ENCODE results near the gene POLR3B. TPM values are rescaled to one million over a fixed set of nuclear protein-coding genes. Genes with fewer than 3 reads are reported as not detected.
"Not testable (repeated sequence)": the region's sequence is repeated elsewhere in the genome, so short reads cannot be mapped to it uniquely, and the experiment has no call there.

Gene POLR3B
- 1 to 10 TPM; 5.4 to 6.6 TPM for total RNA-seq

DNA sequence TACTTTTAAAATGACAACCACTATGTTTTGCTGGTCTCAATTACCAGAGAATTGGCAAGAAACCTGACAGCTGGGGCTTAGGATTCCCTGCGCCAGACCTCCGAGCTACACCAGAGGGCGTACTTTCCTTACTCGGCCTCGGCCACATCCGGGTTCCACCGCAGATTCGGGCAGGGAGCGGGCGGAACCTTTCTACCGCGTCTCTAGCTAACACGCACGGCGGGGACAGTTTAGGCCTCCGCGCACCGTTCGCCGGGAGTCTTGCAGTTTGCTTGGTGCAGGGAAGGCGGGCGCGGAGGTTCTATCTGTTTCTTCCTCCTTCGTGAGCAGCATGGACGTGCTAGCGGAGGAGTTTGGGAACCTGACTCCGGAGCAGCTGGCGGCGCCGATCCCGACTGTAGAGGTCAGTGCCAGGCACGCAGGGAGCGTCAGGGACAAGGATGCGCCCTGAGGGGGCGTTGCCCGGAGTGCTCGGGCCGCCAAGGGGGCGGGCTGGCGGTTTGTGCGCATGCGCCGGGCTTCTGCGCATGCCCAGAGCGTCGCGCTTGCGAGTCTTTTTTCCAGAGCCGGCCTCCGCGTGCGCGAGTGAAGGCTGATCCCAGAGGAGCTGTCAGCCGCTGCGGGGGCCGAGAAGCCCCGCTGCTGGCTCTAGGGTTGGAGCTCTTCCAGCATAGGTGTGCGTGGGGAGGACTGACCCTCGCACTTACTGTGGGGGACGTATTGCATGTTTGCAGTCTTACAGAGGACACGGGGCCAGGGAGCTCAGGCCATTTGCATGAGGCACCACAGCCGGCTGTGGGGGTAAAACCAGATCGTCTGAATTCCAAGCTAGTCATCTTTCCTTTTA, at the start of gene POLR3B:
POLR3B (plus strand) TSS at position 200 of the 847 bp plus-strand sequence; CDS start at position 332, 132 bp downstream.
- POLR2A ChIA-PET = interaction anchor here (0.6 to 2.0 kb wide), 9 partner anchors 18 to 396 kb away, joined by 3 to 11 read pairs (median 4); partner anchors contain the start of gene TCP11L2
- H3K27me3 Mint-ChIP-seq (ENCODE audit: low read depth) = no peaks in the 10 kb centered on the region
- no peaks in the 10 kb centered on the region for H3K9me3 Mint-ChIP-seq (ENCODE audit: insufficient read depth)
- peaks cover 2% of the 10 kb centered on the region for H3K36me3 Mint-ChIP-seq (ENCODE audit: low read depth)
- H3K4me3 Mint-ChIP-seq = peak within 1 kb of the TSS; percentile 89
- CTCF ChIA-PET = interaction anchor here (0.7 to 5.3 kb wide), 40 partner anchors 8 to 598 kb away, joined by 3 to 46 read pairs (median 5); partner anchors contain the start of gene TMEM263
- peak; percentile 97 for DNase-seq
- ATAC-seq = peak; percentile 93
- H3K4me1 Mint-ChIP-seq (ENCODE audit: low read depth) = peaks cover 16% of the 10 kb centered on the region
- H3K27ac Mint-ChIP-seq = peak within 1 kb of the TSS; percentile 91

DNA sequence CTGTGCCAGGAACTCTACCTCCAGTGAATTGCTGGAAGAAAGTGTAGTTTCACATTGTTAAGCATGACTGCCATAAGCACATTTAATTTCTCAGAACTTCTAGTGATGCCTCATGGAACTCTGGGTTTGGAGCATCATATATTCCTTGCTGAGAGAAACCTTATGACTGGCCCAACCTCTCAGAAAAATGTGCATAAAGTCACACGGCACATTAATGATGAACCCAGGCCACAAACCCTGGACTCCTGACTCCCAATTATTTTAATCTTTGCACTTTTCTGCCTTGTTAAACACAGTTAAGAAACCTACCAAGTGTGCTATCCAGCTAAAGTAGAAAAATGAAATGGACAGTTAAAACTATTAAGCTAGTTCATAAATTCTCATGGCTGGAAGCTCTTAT, 49.4 kb upstream of the POLR3B start:
- POLR2A ChIA-PET = no interaction called here
- ATAC-seq = no peak
- Mint-ChIP-seq H3K27me3 (ENCODE audit: low read depth) (no peaks in the 10 kb centered on the region), H3K4me1 (ENCODE audit: low read depth) (peaks cover 18% of the 10 kb centered on the region), H3K4me3 (no peak overlapping the region), H3K36me3 (ENCODE audit: low read depth) (no peaks in the 10 kb centered on the region), H3K9me3 (ENCODE audit: insufficient read depth) (no peaks in the 10 kb centered on the region), H3K27ac (no peak overlapping the region)
- CTCF ChIA-PET = no interaction called here
- no peak for DNase-seq

DNA sequence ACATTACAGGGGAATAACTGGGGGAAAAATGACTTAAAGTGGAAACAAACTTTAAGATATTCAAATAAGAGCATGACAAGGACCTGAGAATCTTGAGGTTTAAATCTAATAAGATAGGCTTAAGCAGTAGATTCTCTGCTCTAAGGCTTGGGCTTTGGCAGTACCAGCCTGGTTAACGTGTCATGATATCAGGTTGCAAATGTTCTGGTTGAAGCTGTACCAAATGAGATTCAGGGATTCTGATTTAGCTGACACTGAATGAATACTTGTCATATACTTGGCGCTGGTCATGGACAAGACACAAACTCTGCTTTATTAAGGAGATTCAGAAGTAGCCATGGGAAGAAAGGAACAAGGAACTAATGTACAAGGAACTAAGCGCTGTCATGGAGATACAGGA, 48.9 kb upstream of the POLR3B start:
- H3K36me3 Mint-ChIP-seq (ENCODE audit: low read depth) = no peaks in the 10 kb centered on the region
- H3K27me3 Mint-ChIP-seq (ENCODE audit: low read depth) = no peaks in the 10 kb centered on the region
- H3K27ac Mint-ChIP-seq = no peak overlapping the region
- DNase-seq (no peak), ATAC-seq (no peak)
- POLR2A ChIA-PET = no interaction called here
- H3K4me1 Mint-ChIP-seq (ENCODE audit: low read depth) = peaks cover 16% of the 10 kb centered on the region
- CTCF ChIA-PET = no interaction called here
- no peaks in the 10 kb centered on the region for H3K9me3 Mint-ChIP-seq (ENCODE audit: insufficient read depth)
- no peak overlapping the region for H3K4me3 Mint-ChIP-seq

DNA sequence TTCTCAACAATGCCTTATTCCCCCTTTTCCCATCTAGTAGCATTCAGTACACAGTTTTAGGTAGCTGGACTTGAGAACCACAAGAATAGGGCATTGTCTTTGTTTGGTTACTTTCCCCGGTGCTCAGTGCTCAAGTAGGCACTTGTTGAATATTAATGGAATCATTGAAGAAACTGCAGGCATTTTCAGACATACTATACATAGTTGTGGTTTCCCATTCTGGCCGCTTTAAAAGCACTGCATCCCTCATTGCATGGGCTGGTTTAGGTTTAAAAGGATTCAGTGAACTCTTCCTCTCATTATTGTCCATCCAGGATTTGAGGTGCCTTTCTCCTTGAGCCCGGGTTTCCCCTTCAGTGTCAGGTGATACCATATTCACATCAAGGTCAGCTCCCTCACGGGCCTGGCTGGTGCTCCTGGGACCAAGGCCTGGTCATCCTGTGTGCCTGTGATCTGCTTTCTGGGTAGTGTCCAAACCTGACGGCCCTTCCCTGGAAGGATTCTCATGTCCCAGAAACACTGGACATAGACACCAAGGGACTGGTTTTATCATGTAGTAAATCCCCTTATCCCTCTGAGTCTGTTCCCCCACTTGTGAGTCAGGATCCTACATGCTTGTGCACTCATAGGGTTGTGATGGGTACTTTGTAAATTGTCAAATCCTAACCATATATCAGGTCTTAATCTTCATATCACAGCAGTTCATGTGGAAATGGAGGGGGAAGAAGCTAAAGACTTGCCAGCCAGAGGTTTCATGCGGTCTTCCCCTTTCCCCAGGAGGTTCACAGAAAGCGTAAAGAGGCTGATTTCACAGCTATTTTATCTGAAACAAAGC, 47.7 kb upstream of the POLR3B start:
- H3K27ac Mint-ChIP-seq = no peak overlapping the region
- no peaks in the 10 kb centered on the region for H3K36me3 Mint-ChIP-seq (ENCODE audit: low read depth)
- H3K27me3 Mint-ChIP-seq (ENCODE audit: low read depth) = no peaks in the 10 kb centered on the region
- no peak for DNase-seq
- CTCF ChIA-PET = interaction anchor here (2.1 kb wide), 1 partner anchor 83 kb away, joined by 7 read pairs; no protein-coding TSS in a partner anchor
- H3K4me3 Mint-ChIP-seq = no peak overlapping the region
- H3K4me1 Mint-ChIP-seq (ENCODE audit: low read depth) = peaks cover 10% of the 10 kb centered on the region
- H3K9me3 Mint-ChIP-seq (ENCODE audit: insufficient read depth) = no peaks in the 10 kb centered on the region
- no peak for ATAC-seq
- POLR2A ChIA-PET = no interaction called here

DNA sequence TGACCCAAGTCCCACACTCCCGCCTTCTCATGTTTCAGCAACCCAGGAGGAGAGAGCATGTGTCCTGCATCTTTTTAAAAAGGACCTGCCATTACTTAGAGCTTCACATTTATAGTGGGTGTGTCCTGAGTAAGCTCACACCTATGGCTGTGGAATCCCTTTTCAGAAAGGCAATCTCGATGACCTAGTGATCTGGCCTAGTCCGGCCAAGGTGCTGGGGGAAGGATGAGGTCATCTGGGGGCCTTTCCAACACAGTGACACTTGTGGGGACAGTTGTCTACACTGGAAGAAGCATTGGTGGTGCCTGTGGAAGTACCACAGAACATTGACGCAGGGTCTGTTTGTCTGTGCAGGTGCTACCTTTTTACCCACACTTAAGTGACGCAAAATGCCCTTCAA, 46.9 kb upstream of the POLR3B start:
- Mint-ChIP-seq H3K9me3 (ENCODE audit: insufficient read depth) (no peaks in the 10 kb centered on the region), H3K36me3 (ENCODE audit: low read depth) (no peaks in the 10 kb centered on the region), H3K4me3 (no peak overlapping the region), H3K27me3 (ENCODE audit: low read depth) (no peaks in the 10 kb centered on the region), H3K4me1 (ENCODE audit: low read depth) (peaks cover 6% of the 10 kb centered on the region), H3K27ac (no peak overlapping the region)
- ChIA-PET CTCF (interaction anchor here (2.1 kb wide), 1 partner anchor 83 kb away, joined by 7 read pairs; no protein-coding TSS in a partner anchor), POLR2A (no interaction called here)
- ATAC-seq (no peak), DNase-seq (no peak)

DNA sequence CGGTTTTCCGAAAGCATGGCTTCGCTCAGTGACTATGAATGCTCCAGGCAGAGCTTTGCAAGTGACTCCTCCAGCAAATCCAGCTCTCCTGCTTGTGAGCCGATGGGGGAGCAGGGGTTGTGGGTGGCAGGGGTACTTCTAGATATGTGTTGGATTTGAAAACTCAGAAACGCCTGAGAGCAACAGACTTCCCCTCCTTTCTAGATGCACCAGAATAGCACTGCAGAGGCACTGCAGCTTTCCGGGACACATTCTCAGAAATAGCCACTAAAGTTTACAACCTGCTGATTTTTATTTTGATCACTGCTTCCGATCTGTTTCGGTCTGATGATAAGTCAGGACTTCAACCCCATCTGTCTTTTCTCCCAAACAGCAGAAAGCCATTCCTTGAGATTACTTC, 46.4 kb upstream of the POLR3B start:
- CTCF ChIA-PET = interaction anchor here (2.1 kb wide), 1 partner anchor 84 kb away, joined by 7 read pairs; no protein-coding TSS in a partner anchor
- Mint-ChIP-seq H3K4me3 (no peak overlapping the region), H3K4me1 (ENCODE audit: low read depth) (peaks cover 6% of the 10 kb centered on the region), H3K27me3 (ENCODE audit: low read depth) (no peaks in the 10 kb centered on the region), H3K27ac (no peak overlapping the region), H3K36me3 (ENCODE audit: low read depth) (no peaks in the 10 kb centered on the region), H3K9me3 (ENCODE audit: insufficient read depth) (no peaks in the 10 kb centered on the region)
- POLR2A ChIA-PET = no interaction called here
- ATAC-seq (no peak), DNase-seq (no peak)

DNA sequence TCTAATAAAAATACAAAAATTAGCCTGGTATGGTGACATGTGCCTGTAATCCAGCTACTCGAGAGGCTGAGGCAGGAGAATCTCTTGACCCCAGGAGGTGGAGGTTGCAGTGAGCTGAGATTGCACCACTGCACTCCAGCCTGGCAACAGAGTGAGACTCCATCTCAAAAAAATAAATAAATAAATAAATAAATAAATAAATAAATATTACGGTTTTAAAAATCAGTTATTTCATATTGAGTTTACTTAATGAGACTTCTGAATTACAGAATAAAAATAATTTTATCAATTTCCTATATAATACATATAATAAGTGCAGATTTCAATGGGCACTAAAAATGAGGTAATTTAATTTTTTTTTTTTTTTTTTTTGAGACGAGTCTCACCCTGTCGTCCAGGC, 44.1 kb upstream of the POLR3B start:
- ATAC-seq; H3K36me3 Mint-ChIP-seq (ENCODE audit: low read depth); H3K27me3 Mint-ChIP-seq (ENCODE audit: low read depth); POLR2A ChIA-PET; H3K9me3 Mint-ChIP-seq (ENCODE audit: insufficient read depth); CTCF ChIA-PET; H3K4me1 Mint-ChIP-seq (ENCODE audit: low read depth); H3K4me3 Mint-ChIP-seq; DNase-seq; H3K27ac Mint-ChIP-seq: not testable (repeated sequence)

DNA sequence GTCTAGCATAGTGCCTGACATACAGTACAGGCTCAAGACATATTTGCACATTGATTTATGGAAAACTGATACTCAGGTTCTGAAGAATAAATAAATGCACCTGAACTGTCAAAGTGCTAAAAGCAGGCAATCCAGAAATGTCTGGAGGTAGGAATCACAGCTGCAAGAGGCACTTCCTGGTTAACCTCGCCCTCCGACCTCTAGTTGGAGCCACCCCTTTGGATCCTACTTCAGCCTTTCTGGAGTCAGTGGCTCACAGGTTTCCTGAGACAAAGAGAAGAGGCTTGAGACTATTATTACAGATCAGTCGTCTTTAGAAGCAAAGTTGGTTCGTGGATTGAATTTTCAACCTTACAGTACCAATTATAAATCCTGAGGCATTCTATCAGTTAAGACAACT, 42.0 kb upstream of the POLR3B start:
- ATAC-seq (no peak), DNase-seq (no peak)
- ChIA-PET CTCF (interaction anchor here (1.0 to 1.6 kb wide), 2 partner anchors 14 to 604 kb away, joined by 3 to 4 read pairs; no protein-coding TSS in a partner anchor), POLR2A (interaction anchor here (0.6 kb wide), 1 partner anchor 41 kb away, joined by 4 read pairs; no protein-coding TSS in a partner anchor)
- Mint-ChIP-seq H3K27me3 (ENCODE audit: low read depth) (no peaks in the 10 kb centered on the region), H3K4me1 (ENCODE audit: low read depth) (peaks cover 6% of the 10 kb centered on the region), H3K27ac (no peak overlapping the region), H3K4me3 (no peak overlapping the region), H3K36me3 (ENCODE audit: low read depth) (no peaks in the 10 kb centered on the region), H3K9me3 (ENCODE audit: insufficient read depth) (no peaks in the 10 kb centered on the region)

DNA sequence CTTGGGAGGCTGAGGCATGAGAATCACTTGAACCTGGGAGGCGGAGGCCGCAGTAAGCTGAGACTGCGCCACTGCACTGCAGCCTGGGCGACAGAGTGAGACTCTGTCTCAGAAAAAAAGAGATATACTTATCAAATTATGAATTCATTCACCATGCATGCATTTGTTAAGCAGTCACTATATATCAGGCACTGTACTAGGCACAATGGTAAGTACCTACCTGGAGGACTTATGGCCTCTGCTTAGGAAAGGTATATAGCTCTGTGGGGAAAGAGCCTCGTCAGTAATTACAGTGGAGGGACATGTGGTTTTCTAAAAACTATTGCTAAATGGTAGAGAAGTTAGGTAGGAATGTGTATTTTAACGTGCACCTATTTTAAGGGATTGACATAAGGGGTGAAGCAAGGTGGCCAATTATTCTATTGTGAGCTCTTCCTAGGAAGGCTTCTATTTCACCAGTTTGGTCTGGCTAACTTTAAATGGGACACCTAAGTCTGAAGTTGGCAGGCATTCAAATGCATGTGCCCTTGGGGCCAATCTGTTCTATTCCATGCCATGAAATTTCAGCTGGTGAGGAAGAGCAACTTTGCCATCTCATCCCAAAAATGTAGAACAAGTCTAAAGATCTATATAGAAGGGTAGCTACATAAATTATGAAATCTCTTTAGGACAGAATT, 40.0 kb upstream of the POLR3B start:
- ATAC-seq = no peak
- Mint-ChIP-seq H3K27me3 (ENCODE audit: low read depth) (no peaks in the 10 kb centered on the region), H3K4me3 (no peak overlapping the region), H3K27ac (no peak overlapping the region), H3K9me3 (ENCODE audit: insufficient read depth) (no peaks in the 10 kb centered on the region), H3K4me1 (ENCODE audit: low read depth) (no peaks in the 10 kb centered on the region), H3K36me3 (ENCODE audit: low read depth) (no peaks in the 10 kb centered on the region)
- DNase-seq = no peak
- CTCF ChIA-PET = no interaction called here
- POLR2A ChIA-PET = no interaction called here

DNA sequence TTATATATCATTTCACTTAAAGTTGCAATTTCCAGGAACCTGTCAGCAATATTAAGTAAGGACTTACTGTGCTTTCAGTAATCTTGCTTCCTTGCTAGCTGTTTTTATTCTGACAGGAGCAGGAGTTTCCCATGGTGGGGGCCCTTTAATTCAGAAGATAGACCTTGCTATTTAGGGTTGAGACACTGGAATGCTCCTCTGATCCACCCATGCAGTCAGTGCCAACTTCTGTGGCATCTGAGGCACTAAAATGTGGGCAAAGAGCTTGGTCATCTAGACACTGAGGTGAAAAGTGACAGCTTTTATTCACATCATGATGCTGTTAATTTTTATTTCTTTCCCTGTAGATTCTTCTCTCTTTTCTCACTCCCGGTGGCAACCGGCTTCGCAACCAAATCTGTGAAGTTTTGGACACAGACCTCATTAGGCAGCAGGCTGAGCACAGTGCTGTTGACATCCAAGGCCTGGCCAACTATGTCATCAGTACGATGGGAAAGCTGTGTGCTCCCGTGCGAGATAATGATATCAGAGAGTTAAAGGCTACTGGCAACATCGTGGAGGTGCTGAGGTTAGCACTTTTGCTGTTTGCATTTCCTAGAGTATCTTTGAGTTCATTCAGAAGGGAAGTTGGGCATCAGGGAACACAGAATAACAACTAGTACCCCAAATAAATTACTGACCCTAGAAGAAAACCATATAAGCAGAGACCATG, 36.3 kb upstream of the POLR3B start:
- ATAC-seq (no peak), DNase-seq (no peak)
- POLR2A ChIA-PET = no interaction called here
- Mint-ChIP-seq H3K4me1 (ENCODE audit: low read depth) (no peaks in the 10 kb centered on the region), H3K36me3 (ENCODE audit: low read depth) (no peaks in the 10 kb centered on the region), H3K4me3 (no peak overlapping the region), H3K27ac (no peak overlapping the region), H3K27me3 (ENCODE audit: low read depth) (no peaks in the 10 kb centered on the region), H3K9me3 (ENCODE audit: insufficient read depth) (no peaks in the 10 kb centered on the region)
- CTCF ChIA-PET = no interaction called here

DNA sequence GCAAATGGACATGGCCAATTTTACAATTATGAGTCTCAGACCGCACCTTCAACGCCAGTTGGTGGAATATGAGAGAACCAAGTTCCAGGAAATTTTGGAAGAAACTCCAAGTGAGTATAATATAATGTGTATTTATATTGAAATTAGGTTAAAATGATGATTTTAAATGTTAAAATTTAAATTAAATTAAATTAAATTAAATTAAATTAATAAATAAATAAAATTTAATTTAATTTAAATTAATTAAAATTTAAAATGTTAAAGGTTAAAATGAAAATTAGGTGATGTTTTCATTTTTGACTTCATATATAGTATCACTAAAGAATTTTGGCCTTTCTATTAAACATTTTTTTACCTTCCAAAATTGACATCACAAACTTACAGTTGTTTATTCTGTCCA, 34.0 kb upstream of the POLR3B start:
- Mint-ChIP-seq H3K9me3 (ENCODE audit: insufficient read depth) (no peaks in the 10 kb centered on the region), H3K27ac (no peak overlapping the region), H3K27me3 (ENCODE audit: low read depth) (no peaks in the 10 kb centered on the region), H3K4me1 (ENCODE audit: low read depth) (no peaks in the 10 kb centered on the region), H3K36me3 (ENCODE audit: low read depth) (no peaks in the 10 kb centered on the region), H3K4me3 (no peak overlapping the region)
- CTCF ChIA-PET = no interaction called here
- POLR2A ChIA-PET = no interaction called here
- ATAC-seq (no peak), DNase-seq (no peak)
